K562 (cell line): ENCODE results near the gene CLIP4.

Experiments used
- POLR2A ChIP-seq: fragments of 450-650 bp; conservative IDR thresholded peaks from 2 replicates; pipeline ENCODE4 v1.6.1; 2016
- TF ChIP-seq, protein P1 (sequence below): fragments of 450-650 bp; formaldehyde crosslinking; IDR thresholded peaks from 2 replicates; pipeline ENCODE4 v1.4.0; 2020; ENCODE audit warnings: mild to moderate bottlenecking, moderate library complexity

DNA sequence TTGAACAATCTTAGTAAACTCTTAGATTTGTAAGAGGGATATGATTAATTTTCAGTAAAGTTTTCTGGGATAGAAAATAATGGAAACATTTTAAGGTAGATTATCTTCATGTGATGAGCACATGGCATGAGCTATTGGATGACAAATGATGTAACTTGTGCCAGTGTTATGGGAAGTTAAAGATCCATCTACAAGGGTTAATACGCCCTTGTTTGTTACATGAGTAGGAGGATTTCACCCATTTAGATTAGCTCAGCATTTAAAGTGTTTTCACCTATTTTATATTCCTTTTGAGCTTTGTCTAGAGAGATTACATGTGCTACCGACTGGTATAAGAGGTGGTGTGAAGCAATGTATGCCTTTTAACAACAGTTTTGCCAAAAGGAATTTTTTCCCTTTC, 5.6 kb downstream of the CLIP4 start:
- TF ChIP-seq, protein P1, sequence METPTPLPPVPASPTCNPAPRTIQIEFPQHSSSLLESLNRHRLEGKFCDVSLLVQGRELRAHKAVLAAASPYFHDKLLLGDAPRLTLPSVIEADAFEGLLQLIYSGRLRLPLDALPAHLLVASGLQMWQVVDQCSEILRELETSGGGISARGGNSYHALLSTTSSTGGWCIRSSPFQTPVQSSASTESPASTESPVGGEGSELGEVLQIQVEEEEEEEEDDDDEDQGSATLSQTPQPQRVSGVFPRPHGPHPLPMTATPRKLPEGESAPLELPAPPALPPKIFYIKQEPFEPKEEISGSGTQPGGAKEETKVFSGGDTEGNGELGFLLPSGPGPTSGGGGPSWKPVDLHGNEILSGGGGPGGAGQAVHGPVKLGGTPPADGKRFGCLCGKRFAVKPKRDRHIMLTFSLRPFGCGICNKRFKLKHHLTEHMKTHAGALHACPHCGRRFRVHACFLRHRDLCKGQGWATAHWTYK (CRISPR knock-in tag), result no peak
- TF ChIP-seq POLR2A, result no peak
